Measurements from ENCODE around the gene BCKDK. TPM values are rescaled to one million over a fixed set of nuclear protein-coding genes. Genes with fewer than 3 reads are reported as not detected.
"Not testable (repeated sequence)": the region's sequence is repeated elsewhere in the genome, so short reads cannot be mapped to it uniquely, and the experiment has no call there.

BCKDK gene
- total RNA-seq, 1 donor from 2014 or later, result 37.0 TPM

DNA sequence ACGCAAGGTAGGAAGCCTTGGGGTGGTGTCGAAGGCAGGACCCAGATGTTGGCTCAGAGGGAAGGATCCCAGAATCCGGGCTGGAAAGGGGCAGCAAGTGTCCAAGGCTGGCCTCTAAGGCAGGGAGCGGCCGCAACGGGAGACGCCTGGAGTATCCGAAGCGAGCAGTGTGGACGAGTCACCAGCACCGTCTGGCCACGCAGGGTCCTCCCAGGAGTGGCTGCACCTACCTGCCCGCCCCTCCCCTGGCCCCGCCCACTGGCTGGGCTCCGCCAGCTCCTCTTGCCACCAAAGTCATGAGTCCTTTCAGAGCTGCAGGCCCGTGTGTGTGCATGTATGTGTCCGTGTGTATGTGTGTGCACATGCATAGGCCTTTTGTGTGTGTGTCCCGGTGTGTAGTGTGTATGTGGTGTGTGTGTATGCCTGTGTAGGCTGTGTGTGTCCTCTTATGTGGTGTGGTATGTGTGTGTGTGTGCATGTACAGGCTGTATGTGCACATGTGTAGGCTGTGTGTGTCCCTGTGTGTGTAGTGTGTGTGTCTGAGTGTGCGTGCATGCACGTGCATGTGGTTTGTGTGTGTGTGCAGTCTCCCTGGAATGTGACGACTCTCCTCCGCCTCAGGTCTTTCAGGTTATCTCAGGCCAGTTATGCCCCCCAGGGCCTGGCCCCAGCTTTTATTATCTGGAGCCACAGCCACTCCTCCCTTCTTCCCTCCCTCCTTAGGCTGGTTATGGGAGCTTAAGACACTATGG lies 27.5 kb downstream of the BCKDK start, which contains the start of gene PRSS8:
Gene PRSS8 (minus strand): TSS at position 193 of the 752 bp plus-strand sequence. CDS start 229 bp downstream, outside the sequence.
- Mint-ChIP-seq H3K4me3 (peak within 1 kb of the TSS; percentile 87), H3K27me3 (ENCODE audit: low read depth) (no peaks in the 10 kb centered on the region), H3K4me1 (peaks cover 58% of the 10 kb centered on the region), H3K36me3 (peaks cover 7% of the 10 kb centered on the region), H3K9me3 (no peaks in the 10 kb centered on the region), H3K27ac (peak within 1 kb of the TSS; percentile 68)
- TF ChIP-seq, protein P1, sequence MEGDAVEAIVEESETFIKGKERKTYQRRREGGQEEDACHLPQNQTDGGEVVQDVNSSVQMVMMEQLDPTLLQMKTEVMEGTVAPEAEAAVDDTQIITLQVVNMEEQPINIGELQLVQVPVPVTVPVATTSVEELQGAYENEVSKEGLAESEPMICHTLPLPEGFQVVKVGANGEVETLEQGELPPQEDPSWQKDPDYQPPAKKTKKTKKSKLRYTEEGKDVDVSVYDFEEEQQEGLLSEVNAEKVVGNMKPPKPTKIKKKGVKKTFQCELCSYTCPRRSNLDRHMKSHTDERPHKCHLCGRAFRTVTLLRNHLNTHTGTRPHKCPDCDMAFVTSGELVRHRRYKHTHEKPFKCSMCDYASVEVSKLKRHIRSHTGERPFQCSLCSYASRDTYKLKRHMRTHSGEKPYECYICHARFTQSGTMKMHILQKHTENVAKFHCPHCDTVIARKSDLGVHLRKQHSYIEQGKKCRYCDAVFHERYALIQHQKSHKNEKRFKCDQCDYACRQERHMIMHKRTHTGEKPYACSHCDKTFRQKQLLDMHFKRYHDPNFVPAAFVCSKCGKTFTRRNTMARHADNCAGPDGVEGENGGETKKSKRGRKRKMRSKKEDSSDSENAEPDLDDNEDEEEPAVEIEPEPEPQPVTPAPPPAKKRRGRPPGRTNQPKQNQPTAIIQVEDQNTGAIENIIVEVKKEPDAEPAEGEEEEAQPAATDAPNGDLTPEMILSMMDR (IDR thresholded peaks at IDR 0.05; ENCODE audit: unreplicated experiment), result no peak
- peak in 1 of 2 experiments; percentile 64 for DNase-seq (ENCODE audit: low spot score in 2 of 2, unreplicated experiment in 2 of 2)

DNA sequence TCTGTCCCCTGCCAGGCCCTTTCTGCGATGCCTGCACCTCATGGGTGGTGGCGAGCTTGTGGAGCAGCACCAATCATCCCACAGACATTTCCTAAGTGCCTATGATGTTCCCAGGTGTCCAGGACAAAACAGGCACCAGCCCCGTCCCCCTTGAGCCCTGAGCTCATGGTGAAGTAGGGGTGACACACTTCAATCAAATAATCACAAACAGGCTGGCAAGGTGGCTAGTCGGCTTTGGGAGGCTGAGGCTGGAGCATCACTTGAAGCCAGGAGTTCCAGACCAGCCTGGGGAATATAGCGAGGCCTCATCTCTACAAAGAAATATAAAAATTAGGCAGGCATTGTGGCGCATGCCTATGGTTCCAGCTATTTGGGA lies 28.1 kb downstream of the BCKDK start:
- TF ChIP-seq, protein P1 (IDR thresholded peaks at IDR 0.05; ENCODE audit: unreplicated experiment), result no peak
- Mint-ChIP-seq H3K4me1 (peaks cover 57% of the 10 kb centered on the region), H3K4me3 (peak overlapping the region; percentile 87), H3K9me3 (no peaks in the 10 kb centered on the region), H3K27me3 (ENCODE audit: low read depth) (no peaks in the 10 kb centered on the region), H3K27ac (peak overlapping the region; percentile 68), H3K36me3 (peaks cover 3% of the 10 kb centered on the region)
- DNase-seq (ENCODE audit: low spot score in 2 of 2, unreplicated experiment in 2 of 2), result no peak

- Mint-ChIP-seq H3K27ac (peak overlapping the region; percentile 67), H3K4me1 (peaks cover 59% of the 10 kb centered on the region)
- not testable (repeated sequence) for H3K27me3 Mint-ChIP-seq (ENCODE audit: low read depth); H3K4me3 Mint-ChIP-seq; H3K36me3 Mint-ChIP-seq; DNase-seq (ENCODE audit: low spot score in 2 of 2, unreplicated experiment in 2 of 2); H3K9me3 Mint-ChIP-seq
Observed at GRCh38 chr16:31136822-31137499, 28.8 kb downstream of the BCKDK start.

DNA sequence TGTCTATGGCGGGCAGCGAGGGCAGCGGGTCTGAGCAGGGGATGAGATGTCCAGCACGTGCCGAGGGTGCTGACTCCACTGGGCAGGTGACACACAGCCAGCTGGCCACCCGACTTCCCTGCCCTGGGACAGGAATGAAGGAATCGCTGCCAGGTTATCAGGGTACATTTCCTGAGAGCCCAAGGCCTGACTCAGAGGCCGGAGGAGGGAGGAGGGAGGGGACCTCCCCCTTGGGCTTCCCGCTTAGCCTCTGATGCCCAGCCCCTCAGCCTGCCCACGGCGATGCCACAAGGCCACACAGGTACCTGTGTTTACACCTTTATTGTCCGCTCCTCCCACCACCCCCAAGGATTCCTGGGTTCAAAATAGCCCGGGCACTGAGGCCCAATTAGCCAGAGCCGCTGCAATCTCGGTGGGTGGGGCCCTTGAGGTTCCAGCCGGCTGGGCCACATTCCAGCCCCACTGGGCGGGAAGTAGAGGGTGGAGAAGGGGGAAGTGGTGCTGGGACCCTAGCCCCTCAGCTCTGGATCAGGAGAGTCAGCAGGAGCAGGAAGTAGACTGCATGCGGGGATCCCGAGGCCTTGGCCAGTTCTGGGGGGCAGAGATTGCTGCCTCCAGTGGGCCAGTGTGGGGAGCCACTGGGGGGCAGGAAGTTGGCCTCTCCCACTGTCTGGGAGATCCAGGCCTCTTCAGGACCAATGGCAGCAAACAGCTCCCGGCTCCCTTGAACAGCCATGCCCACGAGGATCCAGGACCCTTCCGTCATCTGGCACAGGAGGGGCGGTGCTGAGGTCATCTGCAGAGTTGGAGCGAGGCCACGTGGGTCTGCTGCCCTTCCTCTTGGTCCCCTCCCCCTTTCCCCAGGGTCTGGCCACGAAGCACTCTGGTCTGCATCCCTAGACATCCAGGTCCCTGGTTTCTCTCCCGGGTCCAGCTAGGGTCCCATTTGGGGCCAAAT lies 30.7 kb downstream of the BCKDK start:
- TF ChIP-seq, protein P1 (IDR thresholded peaks at IDR 0.05; ENCODE audit: unreplicated experiment), result no peak

DNA sequence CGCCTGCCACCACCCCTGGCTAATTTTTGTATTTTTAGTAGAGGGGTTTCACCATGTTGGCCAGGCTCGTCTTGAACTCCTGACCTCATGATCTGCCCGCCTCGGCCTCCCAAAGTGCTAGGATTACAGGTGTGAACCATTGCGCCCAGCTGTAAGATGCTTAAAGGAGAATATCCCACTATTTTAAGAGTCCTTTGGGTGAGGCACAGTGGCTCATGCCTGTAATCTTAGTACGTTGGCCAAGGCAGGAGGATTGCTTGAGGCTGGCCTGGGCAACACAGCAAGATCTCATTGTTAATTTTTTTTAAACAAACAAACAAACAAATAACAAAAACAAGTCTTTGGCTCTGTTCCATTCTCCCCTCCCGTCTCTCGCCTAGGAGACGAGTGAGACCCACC lies 32.9 kb downstream of the BCKDK start:
- Mint-ChIP-seq H3K4me3 (peak overlapping the region; percentile 71), H3K27ac (peak overlapping the region; percentile 99)

More for the DNA sequence above, 30.7 kb downstream of the BCKDK start:
- no peaks in the 10 kb centered on the region for H3K36me3 Mint-ChIP-seq
- peaks cover 48% of the 10 kb centered on the region for H3K4me1 Mint-ChIP-seq
- peak overlapping the region; percentile 79 for H3K27ac Mint-ChIP-seq
- H3K9me3 Mint-ChIP-seq, result no peaks in the 10 kb centered on the region
- DNase-seq (ENCODE audit: low spot score in 2 of 2, unreplicated experiment in 2 of 2), result peak in 1 of 2 experiments; percentile 65
- H3K4me3 Mint-ChIP-seq, result peak overlapping the region; percentile 9
- H3K27me3 Mint-ChIP-seq (ENCODE audit: low read depth), result no peaks in the 10 kb centered on the region

GRCh38 chr16:31141489-31142108 lies 33.4 kb downstream of the BCKDK start:
- Mint-ChIP-seq H3K27me3 (ENCODE audit: low read depth) (peaks cover 14% of the 10 kb centered on the region), H3K36me3 (no peaks in the 10 kb centered on the region), H3K9me3 (no peaks in the 10 kb centered on the region), H3K27ac (peak overlapping the region; percentile 99), H3K4me3 (peak overlapping the region; percentile 71), H3K4me1 (peaks cover 30% of the 10 kb centered on the region)
- DNase-seq (ENCODE audit: low spot score in 2 of 2, unreplicated experiment in 2 of 2), result peak in 1 of 2 experiments; percentile 47
- TF ChIP-seq, protein P1 (IDR thresholded peaks at IDR 0.05; ENCODE audit: unreplicated experiment), result no peak

More for the DNA sequence above, 32.9 kb downstream of the BCKDK start:
- H3K4me1 Mint-ChIP-seq, result peaks cover 33% of the 10 kb centered on the region
- H3K9me3 Mint-ChIP-seq; H3K27me3 Mint-ChIP-seq (ENCODE audit: low read depth); DNase-seq (ENCODE audit: low spot score in 2 of 2, unreplicated experiment in 2 of 2); H3K36me3 Mint-ChIP-seq: not testable (repeated sequence)
